K562 (cell line): ENCODE measurements around the gene NUDT1. TPM values are rescaled to one million over a fixed set of nuclear protein-coding genes. Genes with fewer than 3 reads are reported as not detected.

Experiments
- TAF9B ChIP-seq: fragments of 450-650 bp; IDR thresholded peaks from 2 replicates; pipeline ENCODE4 v1.6.1; 2018; ENCODE audit warnings: mild to moderate bottlenecking; ENCODE audit not compliant: partially characterized antibody
- polyA plus RNA-seq, 8 experiments: library from polyadenylated mRNA; depleted of rRNA in 4 of 8; stranded (reverse) in 5 of 8; unstranded in 3 of 8; fragments of >200 nt; fragmentation: Nextera tagmentation in 2 of 8; fragmentation: Illumina TruSeq in 1 of 8; extraction: Ambion mirVana in 2 of 8; extraction: Trizol in 1 of 8; gene quantifications; 2 replicates each; pipeline versions ENCODE4 v1.2.1 to v1.2.3, GENCODE V29; 2011 to 2014; ENCODE audit warnings: inconsistent platforms in 1 of 8, missing spikeins in 1 of 8
- total RNA-seq, 7 experiments: library from RNA; depleted of rRNA in 6 of 7; stranded (reverse); fragments of >200 nt in 6 of 7; fragmentation: Illumina TruSeq in 2 of 7; extraction: Trizol in 2 of 7; gene quantifications; 2 replicates each; pipeline versions ENCODE4 v1.2.1 to v1.2.3, GENCODE V29; 2011 to 2021; ENCODE audit warnings: low replicate concordance in 1 of 7
- TF ChIP-seq, protein P1 (sequence below): fragments of 200-600 bp; sonication (generic); IDR thresholded peaks from one replicate; pipeline ENCODE4 v1.6.1; 2012; ENCODE audit warnings: mild to moderate bottlenecking, low read depth, low read length, inconsistent platforms

NUDT1 gene
- total and polyA plus RNA-seq, 9 of the 15 experiments (the other 6 are each of a cell fraction or from before 2014, with no cell fraction given) = 5.3 to 73.3 (median 29.6) TPM

DNA sequence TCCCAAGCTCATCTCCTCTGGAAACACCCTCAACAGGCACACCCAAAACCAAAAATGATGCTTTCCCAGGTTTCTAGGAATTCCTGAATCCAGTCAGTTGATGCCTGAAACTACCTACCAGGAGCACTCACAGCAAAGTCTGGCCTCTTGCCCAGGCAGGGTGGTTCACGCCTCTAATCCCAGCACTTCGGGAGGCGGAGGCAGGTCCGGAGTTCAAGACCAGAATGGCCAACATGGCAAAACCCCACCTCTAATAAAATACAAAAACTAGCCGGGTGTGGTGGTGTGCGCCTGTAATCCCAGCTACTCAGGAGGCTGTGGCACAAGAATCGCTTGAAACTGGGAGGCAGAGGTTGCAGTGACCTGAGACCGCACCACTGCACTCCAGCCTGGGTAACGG is 11.1 kb upstream of the NUDT1 start (continued):
- TF ChIP-seq, protein P1, sequence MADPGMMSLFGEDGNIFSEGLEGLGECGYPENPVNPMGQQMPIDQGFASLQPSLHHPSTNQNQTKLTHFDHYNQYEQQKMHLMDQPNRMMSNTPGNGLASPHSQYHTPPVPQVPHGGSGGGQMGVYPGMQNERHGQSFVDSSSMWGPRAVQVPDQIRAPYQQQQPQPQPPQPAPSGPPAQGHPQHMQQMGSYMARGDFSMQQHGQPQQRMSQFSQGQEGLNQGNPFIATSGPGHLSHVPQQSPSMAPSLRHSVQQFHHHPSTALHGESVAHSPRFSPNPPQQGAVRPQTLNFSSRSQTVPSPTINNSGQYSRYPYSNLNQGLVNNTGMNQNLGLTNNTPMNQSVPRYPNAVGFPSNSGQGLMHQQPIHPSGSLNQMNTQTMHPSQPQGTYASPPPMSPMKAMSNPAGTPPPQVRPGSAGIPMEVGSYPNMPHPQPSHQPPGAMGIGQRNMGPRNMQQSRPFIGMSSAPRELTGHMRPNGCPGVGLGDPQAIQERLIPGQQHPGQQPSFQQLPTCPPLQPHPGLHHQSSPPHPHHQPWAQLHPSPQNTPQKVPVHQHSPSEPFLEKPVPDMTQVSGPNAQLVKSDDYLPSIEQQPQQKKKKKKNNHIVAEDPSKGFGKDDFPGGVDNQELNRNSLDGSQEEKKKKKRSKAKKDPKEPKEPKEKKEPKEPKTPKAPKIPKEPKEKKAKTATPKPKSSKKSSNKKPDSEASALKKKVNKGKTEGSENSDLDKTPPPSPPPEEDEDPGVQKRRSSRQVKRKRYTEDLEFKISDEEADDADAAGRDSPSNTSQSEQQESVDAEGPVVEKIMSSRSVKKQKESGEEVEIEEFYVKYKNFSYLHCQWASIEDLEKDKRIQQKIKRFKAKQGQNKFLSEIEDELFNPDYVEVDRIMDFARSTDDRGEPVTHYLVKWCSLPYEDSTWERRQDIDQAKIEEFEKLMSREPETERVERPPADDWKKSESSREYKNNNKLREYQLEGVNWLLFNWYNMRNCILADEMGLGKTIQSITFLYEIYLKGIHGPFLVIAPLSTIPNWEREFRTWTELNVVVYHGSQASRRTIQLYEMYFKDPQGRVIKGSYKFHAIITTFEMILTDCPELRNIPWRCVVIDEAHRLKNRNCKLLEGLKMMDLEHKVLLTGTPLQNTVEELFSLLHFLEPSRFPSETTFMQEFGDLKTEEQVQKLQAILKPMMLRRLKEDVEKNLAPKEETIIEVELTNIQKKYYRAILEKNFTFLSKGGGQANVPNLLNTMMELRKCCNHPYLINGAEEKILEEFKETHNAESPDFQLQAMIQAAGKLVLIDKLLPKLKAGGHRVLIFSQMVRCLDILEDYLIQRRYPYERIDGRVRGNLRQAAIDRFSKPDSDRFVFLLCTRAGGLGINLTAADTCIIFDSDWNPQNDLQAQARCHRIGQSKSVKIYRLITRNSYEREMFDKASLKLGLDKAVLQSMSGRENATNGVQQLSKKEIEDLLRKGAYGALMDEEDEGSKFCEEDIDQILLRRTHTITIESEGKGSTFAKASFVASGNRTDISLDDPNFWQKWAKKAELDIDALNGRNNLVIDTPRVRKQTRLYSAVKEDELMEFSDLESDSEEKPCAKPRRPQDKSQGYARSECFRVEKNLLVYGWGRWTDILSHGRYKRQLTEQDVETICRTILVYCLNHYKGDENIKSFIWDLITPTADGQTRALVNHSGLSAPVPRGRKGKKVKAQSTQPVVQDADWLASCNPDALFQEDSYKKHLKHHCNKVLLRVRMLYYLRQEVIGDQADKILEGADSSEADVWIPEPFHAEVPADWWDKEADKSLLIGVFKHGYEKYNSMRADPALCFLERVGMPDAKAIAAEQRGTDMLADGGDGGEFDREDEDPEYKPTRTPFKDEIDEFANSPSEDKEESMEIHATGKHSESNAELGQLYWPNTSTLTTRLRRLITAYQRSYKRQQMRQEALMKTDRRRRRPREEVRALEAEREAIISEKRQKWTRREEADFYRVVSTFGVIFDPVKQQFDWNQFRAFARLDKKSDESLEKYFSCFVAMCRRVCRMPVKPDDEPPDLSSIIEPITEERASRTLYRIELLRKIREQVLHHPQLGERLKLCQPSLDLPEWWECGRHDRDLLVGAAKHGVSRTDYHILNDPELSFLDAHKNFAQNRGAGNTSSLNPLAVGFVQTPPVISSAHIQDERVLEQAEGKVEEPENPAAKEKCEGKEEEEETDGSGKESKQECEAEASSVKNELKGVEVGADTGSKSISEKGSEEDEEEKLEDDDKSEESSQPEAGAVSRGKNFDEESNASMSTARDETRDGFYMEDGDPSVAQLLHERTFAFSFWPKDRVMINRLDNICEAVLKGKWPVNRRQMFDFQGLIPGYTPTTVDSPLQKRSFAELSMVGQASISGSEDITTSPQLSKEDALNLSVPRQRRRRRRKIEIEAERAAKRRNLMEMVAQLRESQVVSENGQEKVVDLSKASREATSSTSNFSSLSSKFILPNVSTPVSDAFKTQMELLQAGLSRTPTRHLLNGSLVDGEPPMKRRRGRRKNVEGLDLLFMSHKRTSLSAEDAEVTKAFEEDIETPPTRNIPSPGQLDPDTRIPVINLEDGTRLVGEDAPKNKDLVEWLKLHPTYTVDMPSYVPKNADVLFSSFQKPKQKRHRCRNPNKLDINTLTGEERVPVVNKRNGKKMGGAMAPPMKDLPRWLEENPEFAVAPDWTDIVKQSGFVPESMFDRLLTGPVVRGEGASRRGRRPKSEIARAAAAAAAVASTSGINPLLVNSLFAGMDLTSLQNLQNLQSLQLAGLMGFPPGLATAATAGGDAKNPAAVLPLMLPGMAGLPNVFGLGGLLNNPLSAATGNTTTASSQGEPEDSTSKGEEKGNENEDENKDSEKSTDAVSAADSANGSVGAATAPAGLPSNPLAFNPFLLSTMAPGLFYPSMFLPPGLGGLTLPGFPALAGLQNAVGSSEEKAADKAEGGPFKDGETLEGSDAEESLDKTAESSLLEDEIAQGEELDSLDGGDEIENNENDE = no peak
- no peak for TF ChIP-seq TAF9B
- TF ChIP-seq, all 486 proteins: peak for 0
